ENCODE results near the gene ZBED2. TPM values are rescaled to one million over a fixed set of nuclear protein-coding genes. Genes with fewer than 3 reads are reported as not detected.

ZBED2 gene
- total and polyA plus RNA-seq, 2 of the 8 experiments (the other 6 are each of a cell fraction or from before 2014, with no cell fraction given) = not detected

DNA sequence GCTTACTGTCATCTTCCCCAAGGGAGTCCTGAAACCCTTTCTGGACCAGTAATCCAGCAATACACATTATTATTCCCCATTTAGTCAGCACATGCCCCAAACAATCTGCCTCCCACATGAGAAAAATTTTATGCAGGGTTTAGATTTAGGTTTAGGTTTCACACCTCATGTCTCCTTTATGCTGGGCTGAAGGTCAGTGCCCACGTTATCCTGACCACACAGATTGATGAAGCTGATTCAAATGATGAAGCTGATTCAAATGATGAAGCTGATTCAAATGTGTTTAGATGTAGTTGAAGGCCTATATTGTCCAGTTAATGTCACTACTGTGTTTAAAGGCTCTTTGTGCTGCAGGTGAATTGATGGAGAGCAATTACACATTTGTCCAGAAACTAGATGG, 18.1 kb upstream of the ZBED2 start:
- no peak overlapping the region for H4K5ac ChIP-seq (ENCODE audit: insufficient read length, low read depth, low read length)
- H3K27ac ChIP-seq (ENCODE audit: low read depth, low read length) = no peak overlapping the region
- H3K18ac ChIP-seq (ENCODE audit: extremely low read depth, low read length) = no peak overlapping the region
- H2BK20ac ChIP-seq (ENCODE audit: low read length) = no peak overlapping the region
- H3K9me3 ChIP-seq (ENCODE audit: insufficient read depth in 2 of 2, low read depth in 1 of 2, low read length in 1 of 2) = peaks cover 0 to 6% of the 10 kb centered on the region in 2 experiments; a peak in 1 of 4 replicates
- H3K79me2 ChIP-seq (ENCODE audit: control insufficient read depth in 1 of 2, insufficient read depth in 2 of 2, low read length in 2 of 2) = no peaks in the 10 kb centered on the region
- H4K91ac ChIP-seq (replicated peaks; ENCODE audit: insufficient read length, low read length) = no peak overlapping the region
- H3K9ac ChIP-seq (replicated peaks in 1 of 4; ENCODE audit: extremely low read depth in 1 of 4, low read depth in 3 of 4, low read length in 3 of 4) = no peak overlapping the region
- no peak overlapping the region for H4K8ac ChIP-seq (ENCODE audit: extremely low read depth, insufficient read depth, low read length)
- no peak overlapping the region for H2AFZ ChIP-seq (ENCODE audit: low read length)
- no peak overlapping the region for H3K56ac ChIP-seq (replicated peaks; ENCODE audit: insufficient read length, low read depth, low read length)
- H3K23ac ChIP-seq (ENCODE audit: insufficient read length) = no peak overlapping the region
- H3K14ac ChIP-seq (ENCODE audit: insufficient read length) = no peak overlapping the region
- DNase-seq (ENCODE audit: low read depth in 1 of 2, low spot score in 2 of 2) = no peak
- H2BK5ac ChIP-seq (ENCODE audit: low read depth, low read length) = no peak overlapping the region
- no peak overlapping the region for H2AK5ac ChIP-seq (ENCODE audit: low read depth, low read length)
- no peak overlapping the region for H2BK12ac ChIP-seq (ENCODE audit: low read depth, low read length)
- H2BK120ac ChIP-seq (replicated peaks; ENCODE audit: low read depth, low read length) = no peak overlapping the region
- 94% methylated on average over 1 of the region's 1 CpG; no CpG with 5 or more reads in 1 of the 2 experiments for WGBS, 2 experiments (ENCODE audit: extremely low coverage in 1 of 2, insufficient coverage in 1 of 2, insufficient read length in 1 of 2, insufficient replicate concordance in 2 of 2, low coverage in 1 of 2, low lambda C conversion rate in 2 of 2, missing lambda C conversion rate in 1 of 2)
- no peaks in the 10 kb centered on the region for H3K27me3 ChIP-seq (replicated peaks in 1 of 4; ENCODE audit: control insufficient read depth in 3 of 4, extremely low read depth in 1 of 4, insufficient read depth in 3 of 4, low read length in 3 of 4)
- H3K4me1 ChIP-seq (replicated peaks in 1 of 4; ENCODE audit: control insufficient read depth in 3 of 4, insufficient read depth in 4 of 4, low read length in 3 of 4) = no peaks in the 10 kb centered on the region
- no peak for FAIRE-seq
- no peaks in the 10 kb centered on the region for H3K79me1 ChIP-seq (ENCODE audit: low read depth, low read length)
- H3K4me2 ChIP-seq (ENCODE audit: insufficient read depth in 1 of 2, low read depth in 2 of 2, low read length in 2 of 2) = no peak overlapping the region
- H3K4me3 ChIP-seq (ENCODE audit: extremely low read depth in 1 of 4, insufficient read depth in 2 of 4, low read depth in 3 of 4, low read length in 4 of 4) = no peak overlapping the region
- POLR2A ChIA-PET (ENCODE audit: partially characterized antibody) = no interaction called here
- H3K36me3 ChIP-seq (ENCODE audit: control insufficient read depth in 2 of 4, insufficient read depth in 4 of 4, low read length in 3 of 4) = no peaks in the 10 kb centered on the region
- CTCF ChIA-PET (ENCODE audit: partially characterized antibody) = interaction anchor here (1.0 to 1.1 kb wide), 2 partner anchors 11 to 55 kb away, joined by 3 to 4 read pairs; no protein-coding TSS in a partner anchor
- no peaks in the 10 kb centered on the region for H3K23me2 ChIP-seq (ENCODE audit: low read depth, low read length)
- H2BK15ac ChIP-seq (ENCODE audit: low read length) = no peak overlapping the region
- H4K20me1 ChIP-seq (replicated peaks in 1 of 2; ENCODE audit: control insufficient read depth in 1 of 2, insufficient read depth in 2 of 2, low read length in 2 of 2) = no peaks in the 10 kb centered on the region
- no peak overlapping the region for H3K4ac ChIP-seq (replicated peaks; ENCODE audit: insufficient read length, low read depth, low read length)
- TF ChIP-seq BRCA1 (IDR thresholded peaks at IDR 0.05; ENCODE audit: low read depth, low read length) (no peak), NANOG (IDR thresholded peaks at IDR 0.05; ENCODE audit: insufficient read depth, low read depth, low read length, poor library complexity, severe bottlenecking) (no peak), MAX (IDR thresholded peaks at IDR 0.05) (no peak), BACH1 (IDR thresholded peaks at IDR 0.05; ENCODE audit: low read length) (no peak), RXRA (IDR thresholded peaks at IDR 0.05; ENCODE audit: insufficient read depth, low read depth, low read length) (no peak), TEAD4 (IDR thresholded peaks at IDR 0.05; ENCODE audit: low read depth, low read length) (no peak), PHF8 (conservative IDR thresholded peaks at IDR 0.05; ENCODE audit: low read depth, low read length) (no peak), SP1 (IDR thresholded peaks at IDR 0.05; ENCODE audit: low read depth, low read length) (no peak), JUND (IDR thresholded peaks at IDR 0.05; ENCODE audit: low read length) (no peak), EP300 (IDR thresholded peaks at IDR 0.05; ENCODE audit: borderline replicate concordance in 1 of 2, low read depth in 2 of 2, low read length in 2 of 2) (no peak), TAF1 (IDR thresholded peaks at IDR 0.05; ENCODE audit: low read depth, low read length) (no peak), CBX5 (IDR thresholded peaks at IDR 0.05; ENCODE audit: low read depth, low read length) (no peak), POLR2AphosphoS5 (IDR thresholded peaks at IDR 0.05; ENCODE audit: low read depth, low read length) (no peak)
- TF ChIP-seq, protein P1, sequence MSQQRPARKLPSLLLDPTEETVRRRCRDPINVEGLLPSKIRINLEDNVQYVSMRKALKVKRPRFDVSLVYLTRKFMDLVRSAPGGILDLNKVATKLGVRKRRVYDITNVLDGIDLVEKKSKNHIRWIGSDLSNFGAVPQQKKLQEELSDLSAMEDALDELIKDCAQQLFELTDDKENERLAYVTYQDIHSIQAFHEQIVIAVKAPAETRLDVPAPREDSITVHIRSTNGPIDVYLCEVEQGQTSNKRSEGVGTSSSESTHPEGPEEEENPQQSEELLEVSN (IDR thresholded peaks at IDR 0.05) = no peak

Measured in H1 (cell line).